ENCODE data around the gene LPCAT2.

LPCAT2 gene

DNA sequence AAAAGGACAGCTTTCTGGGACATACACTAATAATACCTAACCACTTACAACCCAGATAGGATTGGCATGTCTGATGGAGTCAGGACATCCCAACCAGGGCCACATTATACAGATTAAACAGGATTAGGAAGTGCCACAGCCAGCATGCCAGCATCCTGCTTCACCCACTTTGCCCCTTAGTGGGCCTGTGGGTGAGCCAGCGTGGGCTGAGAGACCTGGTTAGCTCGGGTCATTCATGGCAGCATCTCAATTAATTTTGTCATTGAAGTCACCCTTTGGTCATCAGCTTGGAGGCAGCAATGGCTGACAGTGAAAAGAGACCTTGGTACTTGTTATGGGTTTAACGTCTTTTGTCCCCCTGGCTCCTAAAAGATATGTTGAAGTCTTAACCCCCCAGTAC is 117.0 kb downstream of the LPCAT2 start:
- DNase-seq (ENCODE audit: low read depth, low spot score): no peak
- H3K4me3 ChIP-seq (ENCODE audit: low read length): no peak overlapping the region

GRCh38 chr16:55628306-55628968 is 119.6 kb downstream of the LPCAT2 start:
- no peak overlapping the region for H3K4me3 ChIP-seq (ENCODE audit: low read length)
- no peak for DNase-seq (ENCODE audit: low read depth, low spot score)

DNA sequence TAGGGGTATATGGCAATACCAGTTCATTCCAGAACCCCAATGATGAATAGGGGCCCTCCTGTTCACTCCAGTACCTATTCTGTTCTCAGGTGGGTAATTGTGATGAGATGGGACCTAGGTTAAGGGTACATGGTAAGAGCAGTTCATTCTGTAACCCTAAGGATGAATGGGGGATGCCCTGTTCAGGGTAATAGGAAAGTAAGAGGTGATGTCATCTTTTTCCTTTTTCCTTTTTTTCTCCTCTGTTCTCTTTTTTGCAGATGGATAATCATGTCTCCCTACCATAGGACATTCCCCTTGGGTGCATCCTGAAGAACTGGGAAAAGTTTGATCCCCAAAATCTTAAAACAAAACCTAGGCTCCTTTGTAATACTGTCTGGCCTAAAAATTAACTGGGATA is 121.9 kb downstream of the LPCAT2 start:
- DNase-seq (ENCODE audit: low read depth, low spot score): no peak
- H3K4me3 ChIP-seq (ENCODE audit: low read length): no peak overlapping the region

- DNase-seq (ENCODE audit: low read depth, low spot score): no peak
- H3K4me3 ChIP-seq (ENCODE audit: low read length): no peak overlapping the region
Measured at GRCh38 chr16:55632259-55632658, 123.4 kb downstream of the LPCAT2 start.

DNA sequence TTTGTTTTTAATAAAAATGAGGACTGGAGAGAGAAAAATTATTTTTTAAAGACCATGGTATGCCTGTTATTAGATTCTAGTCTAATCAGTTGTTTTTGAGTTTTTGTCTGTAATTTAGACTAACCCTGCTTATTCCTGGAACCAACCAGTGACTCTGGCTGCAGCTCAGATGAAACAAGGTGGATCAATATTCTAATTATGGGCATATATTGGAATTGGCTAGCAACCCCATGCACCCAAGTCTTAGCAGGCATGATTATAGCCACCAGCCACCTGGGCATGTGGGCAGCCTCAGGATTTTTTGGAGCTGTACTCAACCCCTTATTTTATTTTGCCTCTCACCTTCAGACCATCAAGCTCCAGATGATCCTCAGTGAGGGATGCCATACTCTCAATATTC is 125.3 kb downstream of the LPCAT2 start:
- no peak overlapping the region for H3K4me3 ChIP-seq (ENCODE audit: low read length)
- DNase-seq (ENCODE audit: low read depth, low spot score): no peak

Measured in Jurkat, Clone E6-1 (cell line).